K562 (cell line): ENCODE results near the gene ST6GAL1. TPM values are rescaled to one million over a fixed set of nuclear protein-coding genes. Genes with fewer than 3 reads are reported as not detected.

Experiments used
- ESRRB ChIP-seq: fragments of 250-450 bp; sonication (Bioruptor Pico); IDR thresholded peaks from 2 replicates; pipeline ENCODE4 v1.5.0; 2020; ENCODE audit warnings: mild to moderate bottlenecking, moderate library complexity, borderline replicate concordance
- EWSR1 ChIP-seq: fragments of 450-650 bp; IDR thresholded peaks from 2 replicates; pipeline ENCODE4 v1.6.1; 2018; ENCODE audit warnings: borderline replicate concordance, mild to moderate bottlenecking, low read depth, moderate library complexity; ENCODE audit not compliant: partially characterized antibody
- FOSL1 ChIP-seq: fragments of 200-800 bp; sonication (Bioruptor generic); conservative IDR thresholded peaks from 2 replicates; pipeline ENCODE4 v1.6.1; 2016; ENCODE audit warnings: missing genetic modification characterization, missing compliant biosample characterization
- HCFC1 ChIP-seq: IDR thresholded peaks from 2 replicates; pipeline ENCODE4 v1.6.1; 2012; ENCODE audit warnings: low read depth, low read length, improper control_type of control experiment
- HSF4 ChIP-seq: fragments of 250-450 bp; sonication (Bioruptor Pico); IDR thresholded peaks from 2 replicates; pipeline ENCODE4 v2.1.2; 2022; ENCODE audit warnings: mild to moderate bottlenecking, moderate library complexity, borderline replicate concordance
- MIER1 ChIP-seq: fragments of 450-650 bp; IDR thresholded peaks from 2 replicates; pipeline ENCODE4 v1.6.1; 2016; ENCODE audit warnings: antibody characterized with exemption, mild to moderate bottlenecking, low read depth
- NFE2L1 ChIP-seq: fragments of 450-650 bp; IDR thresholded peaks from 2 replicates; pipeline ENCODE4 v1.6.1; 2016; ENCODE audit warnings: missing genetic modification characterization, low read depth, mild to moderate bottlenecking, missing compliant biosample characterization, moderate library complexity, borderline replicate concordance
- RBM25 ChIP-seq: fragments of 200-400 bp; formaldehyde crosslinking; IDR thresholded peaks from 2 replicates; pipeline ENCODE4 v1.6.1; 2018; ENCODE audit warnings: low read length, low read depth, moderate library complexity; ENCODE audit not compliant: severe bottlenecking
- SUPT5H ChIP-seq: fragments of 450-650 bp; IDR thresholded peaks from 2 replicates; pipeline ENCODE4 v1.6.1; 2016
- TRIM24 ChIP-seq, 2 experiments: fragments of 450-650 bp; IDR thresholded peaks; 2 replicates each; pipeline ENCODE4 v1.6.1; 2016
- U2AF2 ChIP-seq: fragments of 200-400 bp; formaldehyde crosslinking; optimal IDR thresholded peaks from 2 replicates; pipeline ENCODE3; 2017; ENCODE audit warnings: low read depth, mild to moderate bottlenecking, low read length
- ZC3H11A ChIP-seq: IDR thresholded peaks from 2 replicates; pipeline ENCODE4 v1.6.1; 2012; ENCODE audit warnings: low read depth, low read length, improper control_type of control experiment
- ZNF197 ChIP-seq: fragments of 200-800 bp; sonication (Bioruptor generic); IDR thresholded peaks from 2 replicates; pipeline ENCODE4 v1.6.1; 2016; ENCODE audit warnings: low read depth, missing genetic modification characterization, missing compliant biosample characterization
- ZNF263 ChIP-seq: sonication (generic); formaldehyde crosslinking; IDR thresholded peaks from 2 replicates; pipeline ENCODE4 v1.8.0; 2022; ENCODE audit warnings: mild to moderate bottlenecking, missing genetic modification reagents, borderline replicate concordance
- ZNF431 ChIP-seq: sonication (generic); formaldehyde crosslinking; IDR thresholded peaks from 2 replicates; pipeline ENCODE4 v1.8.0; 2022; ENCODE audit warnings: mild to moderate bottlenecking, missing genetic modification reagents
- ZNF584 ChIP-seq: fragments of 200-800 bp; sonication (Bioruptor generic); IDR thresholded peaks from 2 replicates; pipeline ENCODE4 v1.6.1; 2016; ENCODE audit warnings: low read depth, mild to moderate bottlenecking, missing genetic modification characterization, missing compliant biosample characterization
- ZNF696 ChIP-seq: fragments of 250-450 bp; sonication (Bioruptor Pico); conservative IDR thresholded peaks from 2 replicates; pipeline ENCODE4 v1.4.0; 2020; ENCODE audit warnings: mild to moderate bottlenecking, moderate library complexity
- polyA plus RNA-seq, 8 experiments: library from polyadenylated mRNA; depleted of rRNA in 4 of 8; stranded (reverse) in 5 of 8; unstranded in 3 of 8; fragments of >200 nt; fragmentation: Nextera tagmentation in 2 of 8; fragmentation: Illumina TruSeq in 1 of 8; extraction: Ambion mirVana in 2 of 8; extraction: Trizol in 1 of 8; gene quantifications; 2 replicates each; pipeline versions ENCODE4 v1.2.1 to v1.2.3, GENCODE V29; 2011 to 2014; ENCODE audit warnings: inconsistent platforms in 1 of 8, missing spikeins in 1 of 8
- total RNA-seq, 7 experiments: library from RNA; depleted of rRNA in 6 of 7; stranded (reverse); fragments of >200 nt in 6 of 7; fragmentation: Illumina TruSeq in 2 of 7; extraction: Trizol in 2 of 7; gene quantifications; 2 replicates each; pipeline versions ENCODE4 v1.2.1 to v1.2.3, GENCODE V29; 2011 to 2021; ENCODE audit warnings: low replicate concordance in 1 of 7
- TF ChIP-seq, protein P1 (sequence below), 2 experiments: IDR thresholded peaks; 2 replicates each; pipeline ENCODE4 v1.6.1; 2011; ENCODE audit warnings: borderline replicate concordance in 1 of 2, control low read depth in 1 of 2, low read depth in 1 of 2, low read length in 1 of 2, mild to moderate bottlenecking in 1 of 2, mixed read lengths in 1 of 2, moderate library complexity in 1 of 2; ENCODE audit not compliant: insufficient read depth in 1 of 2, insufficient read length in 1 of 2, poor library complexity in 1 of 2, severe bottlenecking in 1 of 2; ENCODE audit errors: extremely low read depth in 1 of 2
- TF ChIP-seq, protein P2 (sequence below): fragments of 450-650 bp; IDR thresholded peaks from 2 replicates; pipeline ENCODE4 v1.6.1; 2016; ENCODE audit warnings: mild to moderate bottlenecking
- TF ChIP-seq, protein P3 (sequence below): IDR thresholded peaks from 2 replicates; pipeline ENCODE4 v1.6.1; 2012; ENCODE audit warnings: low read depth, low read length, improper control_type of control experiment, borderline replicate concordance

The ST6GAL1 gene
- total and polyA plus RNA-seq, 9 of the 15 experiments (the other 6 are each of a cell fraction or from before 2014, with no cell fraction given): 31.9 to 145 (median 71.0) TPM

DNA sequence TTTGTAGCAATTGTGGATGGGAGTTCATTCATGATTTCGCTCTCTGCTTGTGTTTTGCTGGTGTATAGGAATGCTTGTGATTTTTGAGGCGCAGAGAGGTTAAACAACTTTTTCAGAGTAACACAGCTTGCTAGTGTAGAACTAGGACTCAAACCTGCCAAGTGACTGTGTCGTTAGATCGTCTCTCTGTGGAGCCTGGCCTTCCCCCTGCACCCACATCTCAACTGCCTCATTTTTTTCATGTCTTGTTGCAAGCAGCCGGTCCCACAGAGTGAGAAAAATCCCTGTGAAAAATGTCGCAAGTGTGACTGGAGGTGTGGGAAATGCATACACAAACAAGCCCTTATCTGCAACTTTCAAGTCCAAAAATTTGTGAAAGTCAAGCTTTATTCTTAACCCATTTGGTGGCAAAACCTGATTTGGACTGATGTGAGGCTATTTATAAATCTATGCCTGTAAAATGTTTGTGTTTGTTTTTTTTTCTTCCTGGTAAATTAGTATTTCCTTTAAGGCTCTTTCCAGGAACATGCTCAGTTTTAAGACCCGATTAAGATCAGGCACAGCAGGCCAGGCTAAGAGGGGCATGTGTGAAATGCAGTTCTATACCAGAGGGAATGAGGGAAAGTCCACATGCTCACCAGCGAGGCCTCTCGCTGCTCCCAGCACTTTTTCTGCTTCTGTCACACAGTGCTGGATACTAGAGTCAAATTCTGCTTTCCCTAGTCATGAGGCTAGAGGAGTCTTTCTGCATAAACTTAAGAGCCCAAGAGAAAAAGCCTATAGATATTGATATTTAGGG lies 25.8 kb downstream of the ST6GAL1 start (continued):
- TF ChIP-seq TRIM24 (IDR thresholded peaks at IDR 0.05) (no peak), ESRRB (no peak), SUPT5H (no peak), ZNF696 (CRISPR knock-in tag) (no peak), ZNF584 (0 out of 2 replicates have a peak, but pooled peaks have one; percentile 51), HCFC1 (no peak), ZC3H11A (no peak), NFE2L1 (no peak), U2AF2 (no peak), ZNF263 (no peak), MIER1 (no peak), EWSR1 (no peak), RBM25 (peak; percentile 72), HSF4 (no peak), ZNF197 (no peak), ZNF431 (CRISPR knock-in tag) (no peak), FOSL1 (tag) (0 out of 2 replicates have a peak, but pooled peaks have one; percentile 29)
- TF ChIP-seq, protein P1, sequence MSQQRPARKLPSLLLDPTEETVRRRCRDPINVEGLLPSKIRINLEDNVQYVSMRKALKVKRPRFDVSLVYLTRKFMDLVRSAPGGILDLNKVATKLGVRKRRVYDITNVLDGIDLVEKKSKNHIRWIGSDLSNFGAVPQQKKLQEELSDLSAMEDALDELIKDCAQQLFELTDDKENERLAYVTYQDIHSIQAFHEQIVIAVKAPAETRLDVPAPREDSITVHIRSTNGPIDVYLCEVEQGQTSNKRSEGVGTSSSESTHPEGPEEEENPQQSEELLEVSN (IDR thresholded peaks at IDR 0.05; ENCODE audit: borderline replicate concordance in 1 of 2, extremely low read depth in 1 of 2, insufficient read depth in 1 of 2, insufficient read length in 1 of 2, low read depth in 1 of 2, low read length in 1 of 2, poor library complexity in 1 of 2, severe bottlenecking in 1 of 2): peak; percentile 43 to 70
- TF ChIP-seq, protein P2, sequence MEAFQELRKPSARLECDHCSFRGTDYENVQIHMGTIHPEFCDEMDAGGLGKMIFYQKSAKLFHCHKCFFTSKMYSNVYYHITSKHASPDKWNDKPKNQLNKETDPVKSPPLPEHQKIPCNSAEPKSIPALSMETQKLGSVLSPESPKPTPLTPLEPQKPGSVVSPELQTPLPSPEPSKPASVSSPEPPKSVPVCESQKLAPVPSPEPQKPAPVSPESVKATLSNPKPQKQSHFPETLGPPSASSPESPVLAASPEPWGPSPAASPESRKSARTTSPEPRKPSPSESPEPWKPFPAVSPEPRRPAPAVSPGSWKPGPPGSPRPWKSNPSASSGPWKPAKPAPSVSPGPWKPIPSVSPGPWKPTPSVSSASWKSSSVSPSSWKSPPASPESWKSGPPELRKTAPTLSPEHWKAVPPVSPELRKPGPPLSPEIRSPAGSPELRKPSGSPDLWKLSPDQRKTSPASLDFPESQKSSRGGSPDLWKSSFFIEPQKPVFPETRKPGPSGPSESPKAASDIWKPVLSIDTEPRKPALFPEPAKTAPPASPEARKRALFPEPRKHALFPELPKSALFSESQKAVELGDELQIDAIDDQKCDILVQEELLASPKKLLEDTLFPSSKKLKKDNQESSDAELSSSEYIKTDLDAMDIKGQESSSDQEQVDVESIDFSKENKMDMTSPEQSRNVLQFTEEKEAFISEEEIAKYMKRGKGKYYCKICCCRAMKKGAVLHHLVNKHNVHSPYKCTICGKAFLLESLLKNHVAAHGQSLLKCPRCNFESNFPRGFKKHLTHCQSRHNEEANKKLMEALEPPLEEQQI: no peak
- TF ChIP-seq, protein P3, sequence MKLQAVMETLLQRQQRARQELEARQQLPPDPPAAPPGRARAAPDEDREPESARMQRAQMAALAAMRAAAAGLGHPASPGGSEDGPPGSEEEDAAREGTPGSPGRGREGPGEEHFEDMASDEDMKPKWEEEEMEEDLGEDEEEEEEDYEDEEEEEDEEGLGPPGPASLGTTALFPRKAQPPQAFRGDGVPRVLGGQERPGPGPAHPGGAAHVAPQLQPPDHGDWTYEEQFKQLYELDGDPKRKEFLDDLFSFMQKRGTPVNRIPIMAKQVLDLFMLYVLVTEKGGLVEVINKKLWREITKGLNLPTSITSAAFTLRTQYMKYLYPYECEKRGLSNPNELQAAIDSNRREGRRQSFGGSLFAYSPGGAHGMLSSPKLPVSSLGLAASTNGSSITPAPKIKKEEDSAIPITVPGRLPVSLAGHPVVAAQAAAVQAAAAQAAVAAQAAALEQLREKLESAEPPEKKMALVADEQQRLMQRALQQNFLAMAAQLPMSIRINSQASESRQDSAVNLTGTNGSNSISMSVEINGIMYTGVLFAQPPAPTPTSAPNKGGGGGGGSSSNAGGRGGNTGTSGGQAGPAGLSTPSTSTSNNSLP: no peak
